Measurements from ENCODE around the gene TAF4B. TPM values are rescaled to one million over a fixed set of nuclear protein-coding genes. Genes with fewer than 3 reads are reported as not detected.
A peak's percentile ranks its signal among the peaks of the same experiment; 100 is the strongest.
"Not testable (repeated sequence)": the region's sequence is repeated elsewhere in the genome, so short reads cannot be mapped to it uniquely, and the experiment has no call there.

TAF4B gene
- total RNA-seq, 1 experiment from 2014 or later, result 2.4 TPM

- no peak for DNase-seq (ENCODE audit: low read depth)
These were observed 7.0 kb downstream of the TAF4B start for GRCh38 chr18:26233208-26233607.

GRCh38 chr18:26237363-26237762, 11.1 kb downstream of the TAF4B start:
- not testable (repeated sequence) for DNase-seq (ENCODE audit: low read depth)

GRCh38 chr18:26238718-26239117, 12.5 kb downstream of the TAF4B start:
- not testable (repeated sequence) for DNase-seq (ENCODE audit: low read depth)

GRCh38 chr18:26242392-26242791, 16.1 kb downstream of the TAF4B start:
- not testable (repeated sequence) for DNase-seq (ENCODE audit: low read depth)

- not testable (repeated sequence) for DNase-seq (ENCODE audit: low read depth)
These were observed 19.2 kb downstream of the TAF4B start for GRCh38 chr18:26245434-26245833.

- no peak for DNase-seq (ENCODE audit: low read depth)
These were observed 26.2 kb downstream of the TAF4B start for GRCh38 chr18:26252411-26252810.

- DNase-seq (ENCODE audit: low read depth), result peak; percentile 2
These were observed 28.6 kb downstream of the TAF4B start for GRCh38 chr18:26254808-26255207.

- DNase-seq (ENCODE audit: low read depth), result no peak
These were observed 29.7 kb downstream of the TAF4B start for GRCh38 chr18:26255695-26256622.

GRCh38 chr18:26258711-26259110, 32.5 kb downstream of the TAF4B start:
- no peak for DNase-seq (ENCODE audit: low read depth)

GRCh38 chr18:26259416-26259815, 33.2 kb downstream of the TAF4B start:
- DNase-seq (ENCODE audit: low read depth), result not testable (repeated sequence)

- no peak for DNase-seq (ENCODE audit: low read depth)
These were observed 35.9 kb downstream of the TAF4B start for GRCh38 chr18:26262156-26262555.

- no peak for DNase-seq (ENCODE audit: low read depth)
These were observed 41.2 kb downstream of the TAF4B start for GRCh38 chr18:26267357-26267930.

GRCh38 chr18:26268454-26268853, 42.2 kb downstream of the TAF4B start:
- no peak for DNase-seq (ENCODE audit: low read depth)

GRCh38 chr18:26271917-26272549, 45.8 kb downstream of the TAF4B start:
- DNase-seq (ENCODE audit: low read depth), result no peak

- DNase-seq (ENCODE audit: low read depth), result no peak
These were observed 51.1 kb downstream of the TAF4B start for GRCh38 chr18:26277374-26277773.

GRCh38 chr18:26279428-26279827, 53.2 kb downstream of the TAF4B start:
- no peak for DNase-seq (ENCODE audit: low read depth)

GRCh38 chr18:26286008-26286407, 59.8 kb downstream of the TAF4B start:
- DNase-seq (ENCODE audit: low read depth), result no peak

GRCh38 chr18:26287644-26288043, 61.4 kb downstream of the TAF4B start:
- no peak for DNase-seq (ENCODE audit: low read depth)

- DNase-seq (ENCODE audit: low read depth), result peak; percentile 9
These were observed 64.1 kb downstream of the TAF4B start for GRCh38 chr18:26290385-26290784.

GRCh38 chr18:26293982-26294381, 67.7 kb downstream of the TAF4B start:
- no peak for DNase-seq (ENCODE audit: low read depth)

- DNase-seq (ENCODE audit: low read depth), result no peak
These were observed 71.9 kb downstream of the TAF4B start for GRCh38 chr18:26298107-26298506.

GRCh38 chr18:26301681-26302080, 75.4 kb downstream of the TAF4B start:
- peak; percentile 89 for DNase-seq (ENCODE audit: low read depth)
